Endodermal cell (in vitro differentiated cells): Measurements from ENCODE around the gene POP5. TPM values are rescaled to one million over a fixed set of nuclear protein-coding genes. Genes with fewer than 3 reads are reported as not detected.

Source experiments
- DNase-seq: peaks from one replicate; pipeline ENCODE4 v3.0.0-alpha.2; 2017
- H3K27ac ChIP-seq: 2 replicates; pipeline ENCODE4 v1.5.1; 2013; ENCODE audit warnings: mild to moderate bottlenecking, low read depth, low read length, moderate library complexity
- H3K27me3 ChIP-seq: 2 replicates; pipeline ENCODE4 v1.6.1; 2013; ENCODE audit warnings: mild to moderate bottlenecking, low read length, moderate library complexity; ENCODE audit not compliant: insufficient read depth, control insufficient read depth, poor library complexity, severe bottlenecking
- H3K36me3 ChIP-seq: 2 replicates; pipeline ENCODE4 v1.7.0; 2013; ENCODE audit warnings: mild to moderate bottlenecking, low read length, moderate library complexity; ENCODE audit not compliant: control insufficient read depth, insufficient read depth
- H3K4me1 ChIP-seq: one replicate; pipeline ENCODE4 v1.7.0; 2013; ENCODE audit warnings: low read length; ENCODE audit not compliant: control insufficient read depth, insufficient read depth
- H3K4me3 ChIP-seq: 2 replicates; pipeline ENCODE4 v1.5.1; 2013; ENCODE audit warnings: mild to moderate bottlenecking, low read length, moderate library complexity
- H3K9ac ChIP-seq: 2 replicates; pipeline ENCODE4 v1.6.1; 2013; ENCODE audit warnings: mild to moderate bottlenecking, low read length, moderate library complexity; ENCODE audit not compliant: poor library complexity, severe bottlenecking; ENCODE audit errors: extremely low read depth
- H3K9me3 ChIP-seq: 2 replicates; pipeline ENCODE4 v1.6.1; 2013; ENCODE audit warnings: mild to moderate bottlenecking, low read length, moderate library complexity; ENCODE audit not compliant: control insufficient read depth
- H3K27ac Mint-ChIP-seq: 2 replicates; pipeline ENCODE4 v1.8.0; 2020; ENCODE audit warnings: mixed read lengths
- H3K27me3 Mint-ChIP-seq: 2 replicates; pipeline ENCODE4 v1.8.0; 2021; ENCODE audit warnings: mild to moderate bottlenecking, mixed read lengths; ENCODE audit not compliant: insufficient read depth
- H3K36me3 Mint-ChIP-seq: 2 replicates; pipeline ENCODE4 v1.8.0; 2020; ENCODE audit warnings: low read depth, mixed read lengths
- H3K4me1 Mint-ChIP-seq: 2 replicates; pipeline ENCODE4 v1.8.0; 2020; ENCODE audit warnings: mixed read lengths
- H3K4me3 Mint-ChIP-seq: 2 replicates; pipeline ENCODE4 v1.8.0; 2020; ENCODE audit warnings: mild to moderate bottlenecking, moderate library complexity, mixed read lengths
- H3K9me3 Mint-ChIP-seq: 2 replicates; pipeline ENCODE4 v1.8.0; 2020; ENCODE audit warnings: mild to moderate bottlenecking, mixed read lengths
- WGBS, 2 experiments: methylation state at CpG; one replicate each; pipeline versions ENCODE4 v1.1.5 to v1.1.7; 2013; ENCODE audit warnings: missing lambda C conversion rate in 2 of 2, mixed read lengths in 1 of 2; ENCODE audit not compliant: insufficient coverage in 1 of 2, insufficient read length in 1 of 2; 5-methylcytosine and 5-hydroxymethylcytosine counted together
- total RNA-seq, 2 donors: library from RNA; stranded (reverse); fragmentation: NEBNext Ultra II Directional in 1 of 2; extraction: Animal tissue kit (Norgen Biotek cat#: 25700) in 1 of 2; gene quantifications; 2 replicates in 1 of 2; 3 replicates in 1 of 2; pipeline ENCODE4 v1.2.1, GENCODE V29; 2021
- TF ChIP-seq, protein P1 (sequence below): fragments of 200-600 bp; sonication (generic); conservative IDR thresholded peaks from 2 replicates; pipeline ENCODE4 v1.5.0; 2021; ENCODE audit warnings: antibody characterized with exemption, mild to moderate bottlenecking

POP5 gene
- total RNA-seq, 2 donors from 2014 or later, result 52.5 to 53.0 TPM

DNA sequence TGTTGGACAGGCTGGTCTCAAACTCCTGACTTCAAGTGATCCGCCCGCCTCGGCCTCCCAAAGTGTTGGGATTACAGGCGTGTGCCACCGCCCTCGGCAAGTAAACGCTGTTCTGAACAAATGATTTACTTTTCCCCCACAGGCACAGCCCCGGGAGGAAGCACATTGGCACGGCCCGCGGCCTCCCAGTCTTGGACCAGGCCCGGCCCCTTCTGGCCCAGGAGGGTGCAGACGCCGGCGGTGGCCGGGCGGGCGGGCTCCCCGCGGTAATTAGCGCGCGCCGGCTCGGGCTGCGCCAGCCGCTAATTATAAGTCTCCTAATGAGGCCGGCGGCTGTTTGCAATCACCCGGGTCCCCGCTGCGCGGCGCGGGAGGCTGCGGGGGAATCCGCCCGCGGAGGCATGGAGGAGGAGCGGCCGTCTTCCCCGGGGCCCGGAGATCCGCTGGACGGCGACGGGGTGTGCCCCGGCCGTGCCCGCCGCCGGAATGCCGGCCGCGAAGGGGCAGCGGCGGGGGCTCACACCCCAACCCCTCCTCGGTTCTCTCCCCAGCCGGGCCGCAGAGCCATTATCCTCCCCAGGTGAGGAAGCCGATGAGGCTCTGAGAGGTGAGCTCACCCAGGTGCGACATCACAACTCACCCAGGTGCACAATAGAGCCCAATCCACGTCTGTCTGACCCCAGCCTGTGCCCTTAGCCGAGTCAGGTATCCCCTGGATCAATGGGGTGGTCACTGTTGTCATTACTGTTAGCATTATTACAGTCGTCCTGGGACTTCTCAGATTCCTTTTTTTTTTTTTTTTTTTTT, 3.3 kb upstream of the POP5 start:
- Mint-ChIP-seq H3K4me3 (peak overlapping the region; percentile 52), H3K36me3 (peaks cover 6% of the 10 kb centered on the region), H3K27me3 (peaks cover 9% of the 10 kb centered on the region), H3K27ac (no peak overlapping the region), H3K4me1 (peaks cover 13% of the 10 kb centered on the region), H3K9me3 (no peaks in the 10 kb centered on the region)
- Histone ChIP-seq H3K9me3 (no peaks in the 10 kb centered on the region), H3K9ac (no peak overlapping the region), H3K27ac (no peak overlapping the region), H3K4me3 (no peak overlapping the region), H3K27me3 (peaks cover 9% of the 10 kb centered on the region), H3K36me3 (peaks cover 4% of the 10 kb centered on the region), H3K4me1 (no peaks in the 10 kb centered on the region)
- TF ChIP-seq, protein P1, sequence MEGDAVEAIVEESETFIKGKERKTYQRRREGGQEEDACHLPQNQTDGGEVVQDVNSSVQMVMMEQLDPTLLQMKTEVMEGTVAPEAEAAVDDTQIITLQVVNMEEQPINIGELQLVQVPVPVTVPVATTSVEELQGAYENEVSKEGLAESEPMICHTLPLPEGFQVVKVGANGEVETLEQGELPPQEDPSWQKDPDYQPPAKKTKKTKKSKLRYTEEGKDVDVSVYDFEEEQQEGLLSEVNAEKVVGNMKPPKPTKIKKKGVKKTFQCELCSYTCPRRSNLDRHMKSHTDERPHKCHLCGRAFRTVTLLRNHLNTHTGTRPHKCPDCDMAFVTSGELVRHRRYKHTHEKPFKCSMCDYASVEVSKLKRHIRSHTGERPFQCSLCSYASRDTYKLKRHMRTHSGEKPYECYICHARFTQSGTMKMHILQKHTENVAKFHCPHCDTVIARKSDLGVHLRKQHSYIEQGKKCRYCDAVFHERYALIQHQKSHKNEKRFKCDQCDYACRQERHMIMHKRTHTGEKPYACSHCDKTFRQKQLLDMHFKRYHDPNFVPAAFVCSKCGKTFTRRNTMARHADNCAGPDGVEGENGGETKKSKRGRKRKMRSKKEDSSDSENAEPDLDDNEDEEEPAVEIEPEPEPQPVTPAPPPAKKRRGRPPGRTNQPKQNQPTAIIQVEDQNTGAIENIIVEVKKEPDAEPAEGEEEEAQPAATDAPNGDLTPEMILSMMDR, result peak; percentile 41
- peak; percentile 91 for DNase-seq
- 8 to 16% methylated on average over 28 to 65 of the region's 65 CpGs for WGBS, 2 experiments

DNA sequence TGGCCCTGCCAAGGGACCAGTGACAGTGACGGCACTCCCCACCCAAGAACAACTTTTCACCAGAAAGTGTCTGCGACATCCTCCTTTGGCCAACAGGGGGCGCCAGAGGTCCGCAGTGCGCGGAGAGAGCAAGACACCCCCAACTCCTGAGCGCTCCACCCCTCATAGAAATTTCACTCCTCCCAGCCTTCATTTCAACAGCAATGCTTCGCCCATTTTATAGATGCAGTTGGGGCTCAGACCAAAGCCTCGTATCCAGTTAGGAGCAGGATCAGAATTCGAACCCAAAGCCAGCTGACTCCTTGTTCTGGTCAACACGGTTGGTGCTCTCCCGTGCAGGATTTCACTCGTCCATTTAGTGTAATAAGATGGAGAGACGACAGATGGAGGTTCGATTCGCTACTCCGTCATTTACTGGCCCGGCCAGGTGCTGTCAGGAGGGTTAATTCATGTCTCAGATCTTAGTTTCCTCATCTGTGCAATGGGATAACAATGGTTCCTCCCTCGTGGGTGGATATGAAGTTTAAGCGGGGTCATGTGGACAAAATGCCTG, 2.4 kb upstream of the POP5 start:
- WGBS, 2 experiments, result 42 to 57% methylated on average over 13 to 20 of the region's 20 CpGs
- Mint-ChIP-seq H3K27ac (no peak overlapping the region), H3K4me3 (peak overlapping the region; percentile 52), H3K4me1 (peaks cover 19% of the 10 kb centered on the region), H3K27me3 (peaks cover 9% of the 10 kb centered on the region), H3K36me3 (peaks cover 16% of the 10 kb centered on the region), H3K9me3 (no peaks in the 10 kb centered on the region)
- no peak overlapping the region for H3K4me3 ChIP-seq
- H3K27ac ChIP-seq, result no peak overlapping the region
- no peak overlapping the region for H3K9ac ChIP-seq
- H3K36me3 ChIP-seq, result peaks cover 12% of the 10 kb centered on the region
- peaks cover 9% of the 10 kb centered on the region for H3K27me3 ChIP-seq
- peak; percentile 96 for DNase-seq
- no peaks in the 10 kb centered on the region for H3K4me1 ChIP-seq
- TF ChIP-seq, protein P1, result peak; percentile 93
- no peaks in the 10 kb centered on the region for H3K9me3 ChIP-seq

DNA sequence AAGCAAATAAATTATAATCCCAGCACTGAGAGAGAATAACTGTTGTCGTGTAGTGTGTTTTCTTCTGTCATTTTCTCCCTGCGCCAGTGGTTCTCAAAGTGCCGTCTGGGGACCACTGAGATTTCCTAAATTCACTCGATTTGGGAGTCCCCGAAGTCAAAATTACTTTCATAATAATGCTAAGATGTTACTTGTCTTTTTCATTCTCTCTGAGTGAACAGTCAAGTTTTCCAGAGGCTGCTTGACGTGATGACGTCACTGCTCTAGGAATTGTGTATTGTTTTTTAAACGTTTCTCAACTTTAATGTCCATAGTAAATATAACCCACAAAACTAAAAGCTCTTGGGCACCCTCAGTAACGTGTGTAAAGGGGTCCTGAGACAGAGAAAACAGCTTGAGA, 796 bp upstream of the POP5 start:
- no peak for DNase-seq
- no peaks in the 10 kb centered on the region for H3K9me3 Mint-ChIP-seq
- Histone ChIP-seq H3K27ac (no peak overlapping the region), H3K4me3 (peak overlapping the region; percentile 91), H3K36me3 (peaks cover 26% of the 10 kb centered on the region), H3K27me3 (peaks cover 9% of the 10 kb centered on the region), H3K4me1 (no peaks in the 10 kb centered on the region), H3K9me3 (no peaks in the 10 kb centered on the region), H3K9ac (no peak overlapping the region)
- peaks cover 9% of the 10 kb centered on the region for H3K27me3 Mint-ChIP-seq
- no peak overlapping the region for H3K27ac Mint-ChIP-seq
- peaks cover 19% of the 10 kb centered on the region for H3K4me1 Mint-ChIP-seq
- H3K36me3 Mint-ChIP-seq, result peaks cover 32% of the 10 kb centered on the region
- 76 to 80% methylated on average over 4 to 9 of the region's 9 CpGs for WGBS, 2 experiments
- peak overlapping the region; percentile 95 for H3K4me3 Mint-ChIP-seq
- TF ChIP-seq, protein P1, result no peak
